Esophagus muscularis mucosa (tissue), 4 donors: ENCODE measurements around the gene SMKR1. TPM values are rescaled to one million over a fixed set of nuclear protein-coding genes. Genes with fewer than 3 reads are reported as not detected.

Experiments used
- DNase-seq: peaks from one replicate; pipeline ENCODE4 v3.0.0-alpha.2; 2017; ENCODE audit errors: extremely low spot score
- H3K27ac ChIP-seq, 4 donors: fragments of 200-600 bp; sonication (generic); replicated peaks in 1 of 4; 1 replicate in 3 of 4; 2 replicates in 1 of 4; pipeline ENCODE4 v1.5.1; 2016 to 2019; ENCODE audit warnings: mild to moderate bottlenecking in 1 of 4
- H3K27me3 ChIP-seq, 4 donors: fragments of 200-600 bp; sonication (generic); one replicate each; pipeline versions ENCODE4 v1.5.1 to v1.6.0; 2016 to 2019
- H3K36me3 ChIP-seq, 4 donors: fragments of 200-600 bp; sonication (generic); one replicate each; pipeline ENCODE4 v1.5.1; 2016 to 2019
- H3K4me1 ChIP-seq, 4 donors: fragments of 200-600 bp; sonication (generic); one replicate each; pipeline ENCODE4 v1.5.1; 2016 to 2019
- H3K4me3 ChIP-seq, 4 donors: fragments of 200-600 bp; sonication (generic); 1 replicate in 2 of 4; 2 replicates in 2 of 4; pipeline ENCODE4 v1.5.1; 2016 to 2019; ENCODE audit warnings: mild to moderate bottlenecking in 4 of 4, moderate library complexity in 1 of 4
- H3K9me3 ChIP-seq, 4 donors: fragments of 200-600 bp; sonication (generic); 1 replicate in 3 of 4; 2 replicates in 1 of 4; pipeline ENCODE4 v1.5.1; 2016 to 2019
- EP300 ChIP-seq: sonication (generic); formaldehyde crosslinking; IDR thresholded peaks from one replicate; pipeline ENCODE4 v1.6.1; 2017; ENCODE audit warnings: antibody characterized with exemption
- POLR2A ChIP-seq: fragments of 450-650 bp; IDR thresholded peaks from one replicate; pipeline ENCODE4 v1.6.1; 2017; ENCODE audit warnings: antibody characterized with exemption, moderate library complexity, mild to moderate bottlenecking, low read depth
- POLR2AphosphoS5 ChIP-seq, 2 donors: sonication (generic); formaldehyde crosslinking; IDR thresholded peaks; one replicate each; pipeline ENCODE4 v1.6.1; 2017; ENCODE audit warnings: antibody characterized with exemption in 2 of 2
- WGBS: methylation state at CpG from one replicate; pipeline ENCODE4 v1.1.5; 2018; 5-methylcytosine and 5-hydroxymethylcytosine counted together
- intact Hi-C: fragments of 100-400 bp; cut with DNase I; formaldehyde crosslinking; loops from one replicate; pipeline ENCODE4 v1.15.1; 2023
- total RNA-seq, 4 donors: library from RNA; depleted of rRNA; stranded (reverse); fragments of >200 nt; gene quantifications; one replicate each; pipeline versions ENCODE4 v1.1.0 to v1.2.1, GENCODE V29; 2016
- TF ChIP-seq, protein P1 (sequence below), 3 experiments: fragments of 200-600 bp in 2 of 3; fragments of 450-650 bp in 1 of 3; sonication (generic) in 2 of 3; IDR thresholded peaks; one replicate each; pipeline ENCODE4 v1.5.1; 2017 to 2019; ENCODE audit warnings: antibody characterized with exemption in 3 of 3, mild to moderate bottlenecking in 2 of 3, moderate library complexity in 1 of 3

Gene SMKR1
- total RNA-seq, 4 donors from 2014 or later: 0.33 TPM; not detected in 3

DNA sequence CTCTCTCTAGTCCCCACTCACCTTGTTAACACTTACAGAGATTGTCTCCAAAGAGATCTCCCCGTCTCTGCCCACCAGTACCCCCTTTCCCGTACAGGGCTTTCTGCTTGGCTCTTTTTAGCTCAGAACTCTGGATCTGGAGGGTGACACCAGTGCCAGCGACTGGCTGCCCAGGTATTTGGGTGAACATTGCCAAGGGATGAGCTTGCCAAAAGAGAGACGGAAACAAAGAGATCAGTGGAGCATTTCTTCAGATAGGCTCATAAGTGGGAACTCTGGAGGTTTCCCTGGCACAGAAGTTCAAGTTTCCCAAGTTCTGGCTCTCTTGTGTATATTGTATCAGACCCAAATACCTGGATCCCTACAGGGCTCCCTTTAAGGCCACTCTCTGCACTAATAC lies 38.1 kb upstream of the SMKR1 start:
- no peak for TF ChIP-seq POLR2A
- TF ChIP-seq, protein P1, sequence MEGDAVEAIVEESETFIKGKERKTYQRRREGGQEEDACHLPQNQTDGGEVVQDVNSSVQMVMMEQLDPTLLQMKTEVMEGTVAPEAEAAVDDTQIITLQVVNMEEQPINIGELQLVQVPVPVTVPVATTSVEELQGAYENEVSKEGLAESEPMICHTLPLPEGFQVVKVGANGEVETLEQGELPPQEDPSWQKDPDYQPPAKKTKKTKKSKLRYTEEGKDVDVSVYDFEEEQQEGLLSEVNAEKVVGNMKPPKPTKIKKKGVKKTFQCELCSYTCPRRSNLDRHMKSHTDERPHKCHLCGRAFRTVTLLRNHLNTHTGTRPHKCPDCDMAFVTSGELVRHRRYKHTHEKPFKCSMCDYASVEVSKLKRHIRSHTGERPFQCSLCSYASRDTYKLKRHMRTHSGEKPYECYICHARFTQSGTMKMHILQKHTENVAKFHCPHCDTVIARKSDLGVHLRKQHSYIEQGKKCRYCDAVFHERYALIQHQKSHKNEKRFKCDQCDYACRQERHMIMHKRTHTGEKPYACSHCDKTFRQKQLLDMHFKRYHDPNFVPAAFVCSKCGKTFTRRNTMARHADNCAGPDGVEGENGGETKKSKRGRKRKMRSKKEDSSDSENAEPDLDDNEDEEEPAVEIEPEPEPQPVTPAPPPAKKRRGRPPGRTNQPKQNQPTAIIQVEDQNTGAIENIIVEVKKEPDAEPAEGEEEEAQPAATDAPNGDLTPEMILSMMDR (IDR thresholded peaks at IDR 0.05): no peak
- no peak for TF ChIP-seq POLR2AphosphoS5 (IDR thresholded peaks at IDR 0.05)
- no peak for TF ChIP-seq EP300
- peak; percentile 86 for DNase-seq
- peaks cover 0 to 30% (median 7%) of the 10 kb centered on the region in 4 donors for H3K36me3 ChIP-seq
- H3K27ac ChIP-seq: no peak overlapping the region
- no peak overlapping the region for H3K4me3 ChIP-seq
- H3K27me3 ChIP-seq: no peaks in the 10 kb centered on the region
- H3K9me3 ChIP-seq: no peaks in the 10 kb centered on the region
- intact Hi-C loops: no loop called here
- peaks cover 7 to 25% (median 17%) of the 10 kb centered on the region in 4 donors for H3K4me1 ChIP-seq
- WGBS: 90% methylated on average over 4 of the region's 4 CpGs

DNA sequence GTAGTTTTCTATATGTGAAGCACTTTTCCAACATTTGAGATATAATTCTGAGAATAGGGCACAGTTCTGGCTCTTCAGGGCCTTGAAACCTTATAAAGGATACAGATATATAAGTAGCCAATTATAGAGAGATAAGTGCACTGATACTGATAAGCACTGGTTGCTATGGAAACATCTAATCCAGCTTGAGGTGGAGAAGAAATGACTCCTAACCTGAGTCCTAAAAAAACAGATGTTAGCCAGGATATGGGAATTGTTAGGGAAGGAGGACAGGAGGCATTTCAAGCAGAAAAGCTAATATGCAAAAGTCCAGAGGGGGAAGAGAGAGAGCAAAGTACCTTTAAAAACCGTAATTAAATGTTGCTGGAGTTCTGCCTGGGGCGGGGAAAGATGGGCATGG lies 37.3 kb upstream of the SMKR1 start:
- Histone ChIP-seq H3K4me1 (peaks cover 7 to 25% (median 17%) of the 10 kb centered on the region in 4 donors), H3K27ac (no peak overlapping the region), H3K9me3 (no peaks in the 10 kb centered on the region), H3K4me3 (no peak overlapping the region), H3K27me3 (no peaks in the 10 kb centered on the region), H3K36me3 (peaks cover 0 to 24% (median 3%) of the 10 kb centered on the region in 4 donors)
- no peak for DNase-seq
- intact Hi-C loops: no loop called here
- TF ChIP-seq POLR2A: no peak
- no peak for TF ChIP-seq EP300
- no peak for TF ChIP-seq POLR2AphosphoS5 (IDR thresholded peaks at IDR 0.05)
- 81% methylated on average over 2 of the region's 2 CpGs for WGBS

DNA sequence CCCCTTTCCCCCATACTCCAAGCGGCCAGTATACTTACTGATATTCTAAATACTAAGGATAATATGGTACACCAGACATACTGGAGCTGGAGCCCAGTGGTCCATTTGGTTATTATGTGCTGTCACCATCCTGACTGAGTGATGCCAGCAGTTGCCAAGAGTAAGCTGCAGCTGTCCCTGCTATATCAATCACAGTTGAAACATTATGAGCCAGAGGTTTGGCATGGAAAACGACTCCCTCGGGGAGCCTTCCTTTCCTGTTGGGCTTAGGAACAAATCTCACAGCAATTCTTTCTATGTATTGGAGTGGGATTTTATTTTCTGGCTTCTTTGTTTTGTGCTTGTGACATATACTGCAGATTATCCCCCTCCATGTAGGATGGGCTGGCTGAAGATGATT lies 35.5 kb upstream of the SMKR1 start:
- Histone ChIP-seq H3K4me3 (no peak overlapping the region), H3K4me1 (peaks cover 7 to 25% (median 17%) of the 10 kb centered on the region in 4 donors), H3K27me3 (no peaks in the 10 kb centered on the region), H3K9me3 (no peaks in the 10 kb centered on the region), H3K36me3 (peaks cover 0 to 12% (median 0%) of the 10 kb centered on the region in 4 donors), H3K27ac (no peak overlapping the region)
- intact Hi-C loops: no loop called here
- no peak for DNase-seq
- TF ChIP-seq, protein P1 (IDR thresholded peaks at IDR 0.05): no peak
- TF ChIP-seq POLR2A (no peak), POLR2AphosphoS5 (IDR thresholded peaks at IDR 0.05) (no peak), EP300 (no peak)
- WGBS: 67% methylated on average over 3 of the region's 3 CpGs

DNA sequence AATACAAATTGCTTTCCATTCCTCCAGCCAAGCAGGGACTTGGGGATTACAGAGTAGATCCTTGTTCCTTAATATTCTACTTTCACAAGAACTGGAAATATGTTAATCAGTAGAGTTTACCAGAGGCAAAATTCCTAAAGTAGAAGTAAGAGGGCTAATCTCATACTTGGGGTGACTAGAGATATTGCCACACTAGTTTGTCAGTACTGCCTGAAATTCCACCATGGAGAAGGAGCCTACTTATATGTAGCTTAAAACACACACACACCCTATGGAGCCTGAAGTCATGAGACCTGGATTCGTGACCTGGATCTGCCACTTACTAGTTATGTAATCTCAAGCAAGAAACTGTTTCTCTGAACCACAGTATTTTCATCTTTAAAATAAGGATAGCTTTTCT lies 34.2 kb upstream of the SMKR1 start:
- Histone ChIP-seq H3K36me3 (peaks cover 0 to 1% (median 0%) of the 10 kb centered on the region in 4 donors), H3K4me1 (peaks cover 7 to 25% (median 17%) of the 10 kb centered on the region in 4 donors), H3K9me3 (no peaks in the 10 kb centered on the region), H3K27ac (no peak overlapping the region), H3K4me3 (no peak overlapping the region), H3K27me3 (no peaks in the 10 kb centered on the region)
- intact Hi-C loops: no loop called here
- 64% methylated on average over 1 of the region's 1 CpG for WGBS
- no peak for TF ChIP-seq POLR2AphosphoS5 (IDR thresholded peaks at IDR 0.05)
- TF ChIP-seq, protein P1 (IDR thresholded peaks at IDR 0.05): no peak
- TF ChIP-seq POLR2A: no peak
- TF ChIP-seq EP300: no peak
- no peak for DNase-seq

DNA sequence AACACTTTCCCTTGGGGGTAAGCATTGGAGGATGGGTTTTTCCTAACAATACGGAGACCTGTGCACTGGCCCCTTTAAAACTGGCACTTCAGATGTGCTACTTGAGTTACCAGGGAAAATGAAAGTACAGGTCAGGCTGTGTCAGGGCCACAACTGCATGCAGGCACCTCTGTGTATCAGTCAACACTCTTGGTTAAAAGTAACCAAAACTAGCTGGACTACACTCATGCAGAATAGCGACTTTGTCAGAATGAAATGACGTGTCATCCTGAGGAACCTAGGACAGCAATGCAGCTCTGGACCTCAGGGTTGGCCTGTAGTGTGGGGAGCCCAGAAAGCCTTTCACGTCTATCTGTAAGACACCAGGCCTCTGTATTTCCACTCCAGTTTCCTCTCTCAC lies 33.8 kb upstream of the SMKR1 start:
- WGBS: 63% methylated on average over 4 of the region's 4 CpGs
- no peaks in the 10 kb centered on the region for H3K27me3 ChIP-seq
- H3K4me1 ChIP-seq: peaks cover 7 to 25% (median 17%) of the 10 kb centered on the region in 4 donors
- TF ChIP-seq EP300 (no peak), POLR2AphosphoS5 (IDR thresholded peaks at IDR 0.05) (no peak)
- H3K36me3 ChIP-seq: no peaks in the 10 kb centered on the region
- no peaks in the 10 kb centered on the region for H3K9me3 ChIP-seq
- no peak overlapping the region for H3K4me3 ChIP-seq
- intact Hi-C loops: no loop called here
- no peak overlapping the region for H3K27ac ChIP-seq
- no peak for DNase-seq

DNA sequence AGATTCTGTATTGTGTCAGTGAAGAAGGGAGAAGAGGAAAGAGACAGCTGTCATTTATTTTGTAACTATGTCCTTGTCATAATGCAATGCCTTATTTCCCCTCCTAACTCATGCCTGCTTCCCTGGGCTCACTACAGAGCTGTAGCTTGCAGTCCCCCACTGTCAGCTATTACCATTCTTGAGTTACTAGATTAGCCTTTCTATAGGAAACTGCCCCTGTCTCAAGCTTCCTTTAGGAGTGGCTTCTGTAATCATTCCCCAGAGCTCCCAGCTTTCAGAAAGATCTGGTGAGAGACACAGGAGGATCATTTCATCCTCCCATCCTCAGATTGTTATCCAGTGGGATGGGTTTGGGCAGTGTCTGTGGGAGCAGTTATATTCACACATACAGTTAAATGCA lies 32.4 kb upstream of the SMKR1 start:
- Histone ChIP-seq H3K27ac (no peak overlapping the region), H3K4me1 (peaks cover 0 to 16% (median 10%) of the 10 kb centered on the region in 4 donors), H3K36me3 (no peaks in the 10 kb centered on the region), H3K9me3 (no peaks in the 10 kb centered on the region), H3K4me3 (no peak overlapping the region), H3K27me3 (no peaks in the 10 kb centered on the region)
- no peak for DNase-seq
- no peak for TF ChIP-seq POLR2A
- TF ChIP-seq, protein P1 (IDR thresholded peaks at IDR 0.05): no peak
- TF ChIP-seq POLR2AphosphoS5 (IDR thresholded peaks at IDR 0.05): no peak
- no peak for TF ChIP-seq EP300
- intact Hi-C loops: loop anchor here (2.0 to 5.0 kb wide), 2 partner anchors 103 to 248 kb away; no protein-coding TSS in a partner anchor
